ENCODE data around the gene MELTF. TPM values are rescaled to one million over a fixed set of nuclear protein-coding genes. Genes with fewer than 3 reads are reported as not detected.

The MELTF gene
- total and polyA plus RNA-seq, 2 experiments from 2014 or later, result 74.0 to 121 TPM

GRCh38 chr3:196967412-196968232, 62.0 kb downstream of the MELTF start:
- TF ChIP-seq EZH2phosphoT487 (IDR thresholded peaks at IDR 0.05; ENCODE audit: low read depth, severe bottlenecking, unreplicated experiment), result no peak
- peak; percentile 6 for TF ChIP-seq EZH2 (IDR thresholded peaks at IDR 0.05; ENCODE audit: borderline replicate concordance)
- DNase-seq (ENCODE audit: low spot score), result no peak
- Histone ChIP-seq H3K36me3 (replicated peaks; ENCODE audit: insufficient read depth, low read depth) (no peaks in the 10 kb centered on the region), H4K20me1 (ENCODE audit: insufficient read depth, poor library complexity, severe bottlenecking) (no peaks in the 10 kb centered on the region), H3K4me1 (ENCODE audit: insufficient read depth) (peaks cover 18% of the 10 kb centered on the region), H3K9me2 (replicated peaks; ENCODE audit: insufficient read depth) (no peaks in the 10 kb centered on the region), H3K4me2 (peak overlapping the region; percentile 100), H3K79me2 (peaks cover 25% of the 10 kb centered on the region), H3K27me3 (peaks cover 4% of the 10 kb centered on the region), H3K9me3 (ENCODE audit: low read depth) (no peaks in the 10 kb centered on the region), H2AFZ (no peak overlapping the region), H3K27ac (peak overlapping the region; percentile 74), H3K4me3 (no peak overlapping the region)
- 72% methylated on average over 34 of the region's 35 CpGs for WGBS (ENCODE audit: low lambda C conversion rate, missing lambda C conversion rate)

- peaks cover 25% of the 10 kb centered on the region for H3K79me2 ChIP-seq
- H4K20me1 ChIP-seq (ENCODE audit: insufficient read depth, poor library complexity, severe bottlenecking), result no peaks in the 10 kb centered on the region
- H3K4me1 ChIP-seq (ENCODE audit: insufficient read depth), result peaks cover 20% of the 10 kb centered on the region
- no peaks in the 10 kb centered on the region for H3K9me2 ChIP-seq (replicated peaks; ENCODE audit: insufficient read depth)
- H3K9me3 ChIP-seq (ENCODE audit: low read depth), result no peaks in the 10 kb centered on the region
- H3K27me3 ChIP-seq, result peaks cover 4% of the 10 kb centered on the region
- DNase-seq (ENCODE audit: low spot score), result no peak
- no peak overlapping the region for H3K4me3 ChIP-seq
- 70% methylated on average over 36 of the region's 47 CpGs for WGBS (ENCODE audit: low lambda C conversion rate, missing lambda C conversion rate)
- TF ChIP-seq CTCF (IDR thresholded peaks at IDR 0.05; ENCODE audit: poor library complexity) (no peak), EZH2 (IDR thresholded peaks at IDR 0.05; ENCODE audit: borderline replicate concordance) (no peak), EZH2phosphoT487 (IDR thresholded peaks at IDR 0.05; ENCODE audit: low read depth, severe bottlenecking, unreplicated experiment) (no peak)
- H3K4me2 ChIP-seq, result peak overlapping the region; percentile 61
- no peak overlapping the region for H2AFZ ChIP-seq
- H3K27ac ChIP-seq, result no peak overlapping the region
- H3K36me3 ChIP-seq (replicated peaks; ENCODE audit: insufficient read depth, low read depth), result no peaks in the 10 kb centered on the region
Observed at GRCh38 chr3:196966526-196967401, 62.9 kb downstream of the MELTF start.

- Histone ChIP-seq H3K79me2 (peaks cover 25% of the 10 kb centered on the region), H3K9me2 (replicated peaks; ENCODE audit: insufficient read depth) (no peaks in the 10 kb centered on the region), H3K4me1 (ENCODE audit: insufficient read depth) (peaks cover 28% of the 10 kb centered on the region), H3K27me3 (peaks cover 4% of the 10 kb centered on the region), H3K27ac (no peak overlapping the region), H4K20me1 (ENCODE audit: insufficient read depth, poor library complexity, severe bottlenecking) (no peaks in the 10 kb centered on the region), H3K4me3 (no peak overlapping the region), H3K36me3 (replicated peaks; ENCODE audit: insufficient read depth, low read depth) (no peaks in the 10 kb centered on the region), H3K9me3 (ENCODE audit: low read depth) (no peaks in the 10 kb centered on the region), H2AFZ (no peak overlapping the region), H3K4me2 (no peak overlapping the region)
- TF ChIP-seq EZH2phosphoT487 (IDR thresholded peaks at IDR 0.05; ENCODE audit: low read depth, severe bottlenecking, unreplicated experiment) (no peak), CTCF (IDR thresholded peaks at IDR 0.05; ENCODE audit: poor library complexity) (no peak), EZH2 (IDR thresholded peaks at IDR 0.05; ENCODE audit: borderline replicate concordance) (no peak)
- DNase-seq (ENCODE audit: low spot score), result no peak
- WGBS (ENCODE audit: low lambda C conversion rate, missing lambda C conversion rate), result 93% methylated on average over 10 of the region's 10 CpGs
Observed at GRCh38 chr3:196965804-196966173, 63.8 kb downstream of the MELTF start.

All from hepatocyte (in vitro differentiated cells).